Gastroesophageal sphincter (tissue), 3 donors: ENCODE results near the gene DKKL1.

Experiments used
- POLR2AphosphoS5 ChIP-seq: sonication (generic); formaldehyde crosslinking; IDR thresholded peaks from one replicate; pipeline ENCODE4 v1.6.1; 2017; ENCODE audit warnings: antibody characterized with exemption
- TF ChIP-seq, protein P1 (sequence below), 4 experiments: fragments of 200-600 bp in 2 of 4; fragments of 450-650 bp in 2 of 4; sonication (generic) in 1 of 4; IDR thresholded peaks; one replicate each; pipeline ENCODE4 v1.5.1; 2017 to 2019; ENCODE audit warnings: antibody characterized with exemption in 4 of 4, mild to moderate bottlenecking in 2 of 4, moderate library complexity in 2 of 4

DNA sequence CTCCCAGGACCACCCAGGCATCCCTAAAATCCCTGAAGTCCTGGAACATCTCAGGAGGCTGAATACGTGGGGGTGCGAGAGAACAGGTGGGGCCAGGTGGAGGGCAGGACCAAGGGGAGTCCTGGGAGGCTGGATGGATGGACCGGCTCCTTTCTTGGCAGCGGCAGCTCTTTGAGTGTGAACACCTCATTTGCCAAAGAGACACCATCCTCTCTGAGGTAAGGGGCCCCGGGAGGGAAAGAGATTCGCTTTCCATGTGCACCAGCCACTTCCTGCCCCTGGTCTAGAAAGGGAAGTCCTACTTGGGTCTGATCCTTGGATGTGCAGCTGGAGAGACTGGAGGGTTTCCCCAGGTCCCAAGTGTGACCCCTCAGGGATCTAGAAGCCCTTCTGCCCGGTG, 43.4 kb downstream of the DKKL1 start:
- TF ChIP-seq, protein P1, sequence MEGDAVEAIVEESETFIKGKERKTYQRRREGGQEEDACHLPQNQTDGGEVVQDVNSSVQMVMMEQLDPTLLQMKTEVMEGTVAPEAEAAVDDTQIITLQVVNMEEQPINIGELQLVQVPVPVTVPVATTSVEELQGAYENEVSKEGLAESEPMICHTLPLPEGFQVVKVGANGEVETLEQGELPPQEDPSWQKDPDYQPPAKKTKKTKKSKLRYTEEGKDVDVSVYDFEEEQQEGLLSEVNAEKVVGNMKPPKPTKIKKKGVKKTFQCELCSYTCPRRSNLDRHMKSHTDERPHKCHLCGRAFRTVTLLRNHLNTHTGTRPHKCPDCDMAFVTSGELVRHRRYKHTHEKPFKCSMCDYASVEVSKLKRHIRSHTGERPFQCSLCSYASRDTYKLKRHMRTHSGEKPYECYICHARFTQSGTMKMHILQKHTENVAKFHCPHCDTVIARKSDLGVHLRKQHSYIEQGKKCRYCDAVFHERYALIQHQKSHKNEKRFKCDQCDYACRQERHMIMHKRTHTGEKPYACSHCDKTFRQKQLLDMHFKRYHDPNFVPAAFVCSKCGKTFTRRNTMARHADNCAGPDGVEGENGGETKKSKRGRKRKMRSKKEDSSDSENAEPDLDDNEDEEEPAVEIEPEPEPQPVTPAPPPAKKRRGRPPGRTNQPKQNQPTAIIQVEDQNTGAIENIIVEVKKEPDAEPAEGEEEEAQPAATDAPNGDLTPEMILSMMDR (IDR thresholded peaks at IDR 0.05), result no peak
- no peak for TF ChIP-seq POLR2AphosphoS5
